Embryonic facial prominence (tissue), 1 donor: Measurements from ENCODE around the gene ADAM12.

Source experiments
- DNase-seq: peaks from one replicate; pipeline ENCODE4 v3.0.0-alpha.2; 2016; ENCODE audit errors: extremely low spot score

Gene ADAM12

DNA sequence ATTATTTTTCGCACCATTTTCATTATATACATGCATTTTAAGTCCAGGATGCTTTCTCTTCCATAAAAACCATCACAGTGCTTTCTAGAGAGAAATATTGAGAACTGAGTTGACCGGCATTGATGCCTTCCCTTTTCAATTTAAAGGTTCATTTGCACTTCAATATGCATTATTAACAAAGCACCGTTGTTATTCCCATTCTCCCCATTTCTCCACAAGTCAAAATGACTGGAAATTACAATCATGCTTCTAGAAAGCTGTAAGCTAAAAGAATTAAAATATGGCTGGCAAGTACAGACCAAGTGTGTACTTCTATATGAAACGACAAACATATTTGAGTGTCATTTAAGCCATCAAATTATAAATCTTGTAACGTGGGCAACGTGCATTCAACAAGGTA lies 272.4 kb downstream of the ADAM12 start:
- DNase-seq = no peak

DNA sequence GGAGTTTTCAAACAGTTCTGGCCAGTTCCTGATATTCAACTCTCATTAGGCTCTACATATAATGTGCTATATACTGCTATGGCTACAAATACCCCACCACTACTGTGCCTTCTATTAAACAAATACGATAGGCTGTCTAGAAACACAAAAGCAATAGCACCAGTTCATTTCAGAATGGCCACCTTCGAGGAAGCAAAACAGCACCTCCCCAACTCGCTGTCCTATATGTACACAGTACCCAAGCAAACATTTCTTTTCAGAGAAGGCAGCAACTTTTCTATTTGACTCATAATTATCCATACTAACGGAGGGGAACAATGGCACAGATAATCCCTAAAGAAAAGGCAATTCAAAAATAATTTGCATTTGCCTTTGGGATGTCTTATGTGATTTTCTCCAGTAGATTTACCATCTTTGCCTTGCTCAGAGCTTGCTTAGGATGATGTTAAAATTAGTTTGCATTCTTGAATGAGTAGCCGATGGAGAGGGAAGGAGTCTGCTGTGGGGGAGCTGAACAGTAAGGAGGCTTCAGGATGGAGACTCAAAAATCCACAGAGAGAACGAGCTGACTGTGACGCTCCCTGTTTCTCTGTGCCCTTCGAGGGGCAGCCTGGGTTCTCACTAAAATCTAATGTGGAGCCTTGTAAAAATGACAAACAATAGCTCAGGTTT lies 273.3 kb downstream of the ADAM12 start:
- no peak for DNase-seq

DNA sequence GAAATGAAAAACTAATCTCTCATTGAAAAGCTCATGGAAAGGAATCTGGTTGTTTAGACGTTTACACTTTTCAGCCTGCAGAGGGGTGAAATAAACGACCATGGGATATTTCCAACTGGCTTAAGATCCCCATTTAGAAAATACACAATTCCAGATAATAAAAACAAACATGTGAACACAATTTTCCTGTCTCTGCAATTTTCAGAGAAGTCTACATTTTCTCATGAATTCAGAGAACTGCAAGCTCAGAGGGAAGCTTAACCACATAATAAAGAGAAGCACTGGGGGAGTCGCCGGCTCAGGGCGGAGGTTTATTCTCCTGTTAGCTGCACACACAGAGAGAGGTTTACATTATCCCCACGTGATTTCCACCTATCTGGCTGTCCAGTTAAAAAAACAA lies 276.8 kb downstream of the ADAM12 start:
- no peak for DNase-seq

DNA sequence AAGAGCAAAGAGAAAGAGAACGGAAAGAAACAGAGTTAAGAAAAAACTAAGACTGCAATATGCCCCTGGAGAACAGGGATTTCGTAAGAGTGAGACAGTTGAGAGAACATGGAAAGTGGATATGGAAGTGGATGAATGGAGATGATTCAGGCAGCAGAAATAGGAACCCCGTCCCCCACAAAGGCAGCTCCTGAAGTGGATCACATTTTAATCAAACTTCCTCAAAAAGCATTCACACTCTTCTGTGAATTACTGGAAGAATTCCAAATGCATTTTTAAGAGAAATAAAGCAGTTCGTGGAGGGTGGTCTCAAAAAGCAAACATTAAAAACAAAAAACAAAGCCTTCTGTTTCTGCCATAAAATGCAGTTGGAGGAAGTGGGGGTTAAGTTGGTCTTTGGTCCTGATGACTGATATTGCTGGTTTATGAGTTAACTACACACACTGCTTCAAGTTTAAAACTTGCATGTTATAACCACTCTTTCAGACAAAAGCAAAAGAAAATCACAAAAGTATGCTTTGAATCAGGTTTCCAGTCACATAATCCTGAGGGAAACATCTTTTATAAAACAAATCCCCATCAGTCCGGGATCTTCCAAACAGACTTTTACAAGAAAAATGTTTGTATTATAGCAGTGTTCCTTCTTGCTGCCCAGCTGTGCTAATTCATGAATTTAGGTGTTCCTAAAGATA lies 277.6 kb downstream of the ADAM12 start:
- DNase-seq = no peak

DNA sequence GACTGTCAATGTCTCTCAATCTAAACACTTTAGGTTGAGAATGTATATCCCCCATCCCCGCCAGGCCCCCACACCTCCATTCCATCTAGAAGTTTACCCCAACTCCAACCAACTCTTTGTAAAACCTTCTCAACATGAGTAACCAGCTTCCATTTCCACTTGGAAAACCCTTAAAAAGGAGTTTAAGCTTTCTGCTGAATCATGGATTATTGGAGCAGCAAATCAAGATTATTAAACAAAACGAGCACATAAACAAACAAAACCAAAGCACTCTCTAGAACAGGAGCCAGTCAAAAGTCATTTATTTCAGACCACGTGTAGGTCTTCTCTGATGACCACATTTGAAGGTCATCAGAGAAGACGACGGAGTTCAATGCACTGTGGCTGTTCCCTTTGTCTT lies 278.4 kb downstream of the ADAM12 start:
- no peak for DNase-seq

DNA sequence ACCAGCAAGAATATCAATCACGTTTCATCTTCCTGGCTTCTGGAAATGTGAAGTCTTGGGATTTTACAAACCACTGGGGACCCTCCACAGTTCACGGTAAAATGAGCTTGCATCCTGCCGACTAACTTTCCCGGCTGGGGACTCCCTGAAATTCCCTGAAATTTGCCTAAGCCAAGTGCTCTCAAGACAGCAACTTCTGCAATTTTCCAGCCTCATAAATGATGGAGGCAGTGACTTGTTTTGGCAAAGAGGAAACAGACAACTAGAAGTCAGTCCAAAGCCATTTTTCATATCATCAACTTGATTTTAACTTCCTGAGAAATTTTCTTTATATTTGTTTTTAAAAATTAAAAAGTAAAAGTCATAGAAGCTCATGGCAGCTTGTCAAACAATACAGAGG lies 279.6 kb downstream of the ADAM12 start:
- DNase-seq = no peak

DNA sequence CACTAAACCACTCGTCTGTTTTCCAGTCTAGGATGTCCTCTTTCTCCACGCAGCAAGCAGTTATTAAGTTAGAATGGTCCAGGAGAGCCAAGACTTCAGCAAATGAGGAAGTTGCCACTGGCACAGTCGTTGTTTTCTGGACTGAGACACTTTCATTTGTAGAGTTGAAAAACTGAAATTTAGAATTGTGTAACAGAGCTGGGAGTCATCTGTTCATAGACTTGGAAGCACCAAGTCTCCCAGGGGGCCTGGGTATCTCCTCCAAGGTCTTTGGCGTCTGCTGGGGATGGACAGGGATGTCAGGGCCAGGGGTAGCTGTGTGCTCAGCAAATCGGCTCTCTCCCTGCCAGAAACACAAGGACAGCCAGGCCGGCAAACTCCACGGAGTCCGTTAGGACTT lies 283.5 kb downstream of the ADAM12 start:
- DNase-seq = no peak

DNA sequence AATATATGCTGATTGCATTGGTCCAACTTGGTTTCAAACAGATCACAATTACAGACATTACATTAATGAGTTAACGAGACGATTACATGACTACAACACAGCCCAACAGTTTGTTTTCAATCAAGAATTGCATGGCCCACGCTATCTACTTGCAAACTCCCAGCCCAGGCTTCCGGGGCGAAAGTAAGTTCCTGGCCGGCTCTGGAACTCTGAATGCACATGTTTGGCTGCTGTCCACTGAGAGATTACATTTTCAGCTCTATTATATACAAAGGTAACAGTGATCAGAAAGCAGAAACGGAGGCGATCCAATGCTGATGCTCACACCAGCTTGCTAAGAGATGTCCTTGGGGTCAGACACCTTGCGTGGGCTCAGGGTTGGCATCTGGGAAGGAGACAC lies 285.6 kb downstream of the ADAM12 start:
- no peak for DNase-seq

DNA sequence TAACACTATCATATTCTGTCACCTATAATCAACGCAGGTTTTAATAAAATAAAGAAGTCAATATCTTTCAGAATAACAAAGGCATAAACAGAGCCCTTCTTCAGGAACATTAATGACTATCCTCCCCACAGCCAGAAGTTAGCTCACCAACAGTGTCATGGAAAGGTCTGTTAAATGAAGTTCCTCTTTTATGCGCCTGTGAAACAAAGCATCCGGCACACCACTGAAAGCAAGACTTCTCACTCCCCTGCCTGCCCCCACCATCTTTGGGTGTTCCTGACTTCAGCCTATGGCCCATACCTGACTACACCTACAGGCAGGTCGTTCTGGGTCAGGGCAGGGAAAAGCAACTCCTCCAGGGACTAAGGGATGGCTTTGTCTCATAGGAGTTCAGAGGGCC lies 286.5 kb downstream of the ADAM12 start:
- DNase-seq = no peak

DNA sequence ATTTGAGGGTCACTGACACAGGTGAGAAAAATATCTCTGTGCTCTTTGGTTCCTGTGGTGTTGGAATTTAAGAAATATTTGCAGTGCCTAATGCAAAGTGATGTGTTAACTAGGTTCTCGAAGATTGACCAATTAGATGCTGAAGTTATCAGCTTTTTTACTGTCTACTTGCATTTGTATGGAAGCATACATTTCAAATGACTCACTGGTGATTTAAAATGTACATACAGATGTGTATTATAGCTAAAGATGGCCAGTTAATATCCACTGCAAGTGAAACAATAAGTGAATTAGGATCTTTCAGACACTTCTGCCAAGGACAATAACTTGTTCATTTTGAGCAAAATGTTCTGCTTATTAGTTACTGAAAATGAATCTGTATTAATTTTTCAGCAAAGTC lies 287.0 kb downstream of the ADAM12 start:
- DNase-seq = no peak

DNA sequence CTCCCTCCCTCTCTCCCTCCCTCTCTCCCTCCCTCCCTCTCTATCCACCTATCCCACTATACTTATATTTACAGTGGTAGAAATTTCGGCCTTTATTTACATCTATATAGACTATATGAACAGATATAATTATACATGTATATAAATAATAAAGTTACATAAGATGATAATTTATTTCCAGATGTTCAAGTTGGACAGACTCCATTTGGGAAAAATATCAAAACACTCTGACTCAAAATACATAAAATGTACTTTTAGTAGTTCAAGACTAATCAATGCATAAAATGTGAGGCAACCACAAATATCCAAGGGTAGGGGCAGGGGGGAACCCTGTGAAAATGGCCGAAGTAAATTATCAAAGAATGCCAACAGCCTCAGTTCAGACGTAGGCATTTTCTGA lies 288.9 kb downstream of the ADAM12 start:
- DNase-seq = no peak

DNA sequence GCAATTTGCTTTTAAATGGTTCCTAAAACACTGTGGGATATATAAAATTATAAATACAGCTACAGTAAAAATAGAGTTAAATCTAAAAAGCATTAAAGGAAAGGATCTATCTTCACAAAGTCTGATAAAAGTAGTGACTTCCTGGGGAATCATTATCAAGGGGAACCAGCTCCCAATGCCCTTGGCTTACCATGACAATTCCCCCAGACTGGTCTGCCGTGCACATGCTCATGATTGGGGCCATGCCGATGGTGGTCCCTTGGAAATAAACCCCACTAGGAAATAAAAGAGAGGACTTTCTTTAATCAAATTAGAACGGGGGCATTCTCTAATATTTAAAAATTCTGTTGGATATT lies 290.1 kb downstream of the ADAM12 start:
- no peak for DNase-seq

DNA sequence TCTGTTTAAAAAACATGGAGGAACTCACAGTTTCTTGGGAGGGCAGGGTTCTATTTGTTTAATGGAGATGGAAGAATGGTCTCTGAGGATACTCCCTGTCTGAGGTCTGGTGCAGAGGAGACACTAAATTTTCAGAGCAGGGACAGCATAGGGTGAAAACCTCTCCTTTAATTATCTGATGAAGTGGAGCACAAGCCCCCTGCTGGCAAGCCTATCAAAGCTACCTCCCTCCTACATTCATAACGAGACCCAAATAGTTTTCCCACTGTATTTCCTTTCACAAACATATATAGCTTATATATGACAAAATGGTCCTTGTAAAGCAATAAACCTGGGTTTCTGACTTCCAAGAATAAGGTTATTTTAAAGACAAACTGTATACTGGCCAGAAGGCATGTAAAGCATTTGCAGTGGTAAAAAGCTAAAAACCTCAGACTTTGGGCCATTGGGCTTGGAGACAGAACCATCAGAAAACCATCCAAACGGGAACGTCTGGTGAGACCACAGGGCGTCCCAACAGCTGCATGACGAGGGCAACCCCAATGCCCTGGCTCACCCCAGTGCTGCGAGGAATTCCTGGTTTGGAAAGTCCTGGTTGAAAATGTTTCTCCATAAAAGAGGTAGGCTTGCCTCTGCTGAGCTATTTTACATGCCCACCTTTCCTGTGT lies 290.6 kb downstream of the ADAM12 start:
- no peak for DNase-seq

DNA sequence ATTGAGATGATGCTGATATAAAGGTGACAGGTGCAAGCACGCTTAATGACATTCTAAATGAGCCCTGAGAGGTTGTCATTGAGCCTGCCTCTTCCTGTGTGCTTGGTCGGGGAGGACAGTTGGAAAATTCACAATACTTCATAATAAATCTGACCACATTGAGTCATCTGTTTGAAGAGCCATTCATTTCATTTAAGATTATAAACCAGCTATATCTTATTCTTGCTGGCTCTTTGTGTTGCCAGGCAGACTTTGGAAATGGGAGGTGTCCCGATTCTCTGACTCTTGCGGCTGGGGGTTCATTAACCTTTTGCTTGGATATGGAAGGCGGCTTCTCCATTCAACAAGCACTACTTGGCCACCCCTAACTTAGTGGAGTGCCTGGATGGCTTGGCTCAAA lies 293.7 kb downstream of the ADAM12 start:
- no peak for DNase-seq

DNA sequence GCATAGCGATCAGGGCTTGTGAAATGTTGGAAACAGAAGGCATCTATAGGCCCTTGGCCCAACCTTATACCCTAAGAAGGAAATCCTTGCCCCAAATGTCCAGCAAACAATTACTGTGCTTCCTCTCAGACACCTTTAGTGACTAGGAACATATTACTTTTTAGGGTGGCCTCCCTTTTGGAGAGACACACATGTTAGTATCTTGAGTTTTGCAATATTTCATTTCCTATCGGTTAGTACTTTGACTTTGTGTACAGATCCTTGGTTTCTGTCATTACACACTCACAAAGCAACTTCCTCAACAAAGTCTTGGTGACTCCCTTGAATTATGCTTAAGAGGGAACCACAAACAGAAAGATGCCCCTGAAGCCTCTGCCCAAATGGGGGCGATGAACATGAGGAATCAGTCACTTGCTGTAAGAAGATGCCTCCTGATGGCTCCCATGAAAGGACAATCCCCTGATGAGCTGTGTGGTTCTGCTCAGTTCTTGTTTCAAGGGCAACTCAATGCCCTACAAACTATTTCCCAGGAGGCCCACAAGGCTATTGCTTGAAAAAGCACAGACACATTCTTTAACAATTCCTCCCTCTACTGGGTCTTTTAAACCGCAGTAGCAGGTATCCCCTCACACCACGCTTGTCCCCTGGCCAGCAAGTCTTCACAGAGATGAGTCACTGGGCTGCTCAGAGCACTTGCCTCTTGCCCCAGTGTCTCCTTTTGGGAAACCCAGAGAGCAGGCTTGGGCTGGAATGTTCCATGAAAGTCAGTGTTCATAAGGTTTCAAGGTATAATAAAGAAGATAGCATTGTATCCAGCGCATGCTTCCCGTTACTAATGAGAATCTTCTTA lies 295.7 kb downstream of the ADAM12 start:
- no peak for DNase-seq

DNA sequence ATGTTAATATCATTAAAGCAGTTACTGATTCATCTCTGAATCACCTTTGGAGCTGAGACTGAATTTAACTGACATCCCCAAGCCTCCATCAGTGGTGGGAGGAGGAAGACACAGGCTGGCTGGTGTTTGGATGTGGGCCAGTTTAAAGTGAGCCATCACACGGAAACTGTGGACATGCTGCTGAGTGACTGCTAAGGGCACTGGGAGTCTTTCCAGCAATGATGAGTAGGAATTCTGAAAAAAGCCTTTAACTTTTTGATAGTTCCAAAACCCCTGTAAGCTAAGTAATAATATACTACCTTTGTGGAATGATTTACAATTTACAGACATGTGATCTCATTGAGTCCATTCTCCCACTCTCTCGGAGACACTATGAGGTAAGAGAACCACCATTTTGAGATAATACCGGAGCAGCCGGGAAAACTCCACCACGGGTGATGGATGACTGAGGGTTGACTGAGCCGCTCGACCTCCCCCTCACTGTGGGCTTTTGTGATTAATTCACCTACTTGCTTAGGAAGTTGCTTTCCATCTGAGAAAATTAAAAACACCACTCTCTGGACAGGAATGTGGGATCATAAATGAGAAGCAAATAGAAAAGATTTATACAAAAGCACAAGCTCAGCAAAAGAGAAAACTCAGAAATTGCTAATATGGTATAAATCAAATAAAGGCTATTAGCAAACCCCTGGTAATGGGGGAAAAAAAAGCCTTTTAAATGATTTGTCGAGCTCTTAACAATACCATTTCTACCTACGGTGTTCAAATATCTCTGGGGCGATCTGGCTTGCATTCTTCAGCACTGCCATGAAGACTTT lies 297.2 kb downstream of the ADAM12 start:
- DNase-seq = no peak

DNA sequence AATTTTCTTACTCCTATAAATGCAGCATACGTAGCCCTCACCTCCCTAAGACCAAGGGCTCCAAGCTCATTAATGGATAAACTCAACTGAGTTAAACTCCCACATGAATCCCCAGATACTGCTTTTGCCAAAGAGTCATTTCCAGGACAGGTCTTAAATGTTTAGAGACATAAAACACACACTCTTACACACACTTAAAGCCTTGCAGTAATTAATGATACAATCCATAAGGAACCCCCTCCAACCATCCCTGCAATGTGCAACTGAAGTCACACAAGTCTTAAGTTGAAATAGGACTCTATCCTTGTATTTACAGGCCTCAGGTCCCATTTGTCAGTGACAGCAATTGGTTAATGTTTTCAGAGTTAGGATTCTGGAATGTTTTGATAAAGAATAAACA lies 297.8 kb downstream of the ADAM12 start:
- no peak for DNase-seq

DNA sequence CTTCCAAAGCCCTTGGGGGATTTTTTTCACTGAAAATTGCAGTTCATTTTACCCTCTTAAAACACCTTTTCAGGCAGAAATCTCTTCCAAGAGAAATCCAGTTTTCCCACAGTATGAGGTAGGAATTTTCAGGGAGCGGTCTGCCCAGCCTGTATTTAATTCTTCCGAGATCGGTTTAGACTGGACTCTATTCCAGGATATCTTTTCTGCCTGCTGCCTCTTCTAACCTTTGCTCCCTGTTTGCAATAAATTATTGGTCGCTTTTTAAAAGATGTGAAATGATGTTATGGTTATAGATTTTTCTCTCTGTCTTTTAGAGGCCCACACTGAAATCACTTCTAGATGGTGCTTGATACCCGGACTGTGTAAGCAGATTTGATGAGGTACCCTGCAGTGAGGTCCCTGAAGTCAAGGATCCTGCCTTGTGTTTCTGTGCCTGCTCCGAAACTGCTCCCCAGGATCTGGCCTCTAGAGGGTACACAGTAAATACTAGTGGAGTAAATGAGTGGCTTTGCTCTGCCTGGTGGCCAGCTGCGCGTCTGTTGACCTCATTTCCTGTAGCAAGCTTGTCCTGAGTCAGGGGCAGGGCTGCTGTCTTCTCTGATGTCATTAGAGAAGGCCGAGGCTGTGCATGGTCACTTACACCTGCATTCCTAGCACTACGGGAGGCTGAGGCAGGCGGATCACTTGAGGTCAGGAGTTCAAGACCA lies 300.3 kb downstream of the ADAM12 start:
- no peak for DNase-seq

DNA sequence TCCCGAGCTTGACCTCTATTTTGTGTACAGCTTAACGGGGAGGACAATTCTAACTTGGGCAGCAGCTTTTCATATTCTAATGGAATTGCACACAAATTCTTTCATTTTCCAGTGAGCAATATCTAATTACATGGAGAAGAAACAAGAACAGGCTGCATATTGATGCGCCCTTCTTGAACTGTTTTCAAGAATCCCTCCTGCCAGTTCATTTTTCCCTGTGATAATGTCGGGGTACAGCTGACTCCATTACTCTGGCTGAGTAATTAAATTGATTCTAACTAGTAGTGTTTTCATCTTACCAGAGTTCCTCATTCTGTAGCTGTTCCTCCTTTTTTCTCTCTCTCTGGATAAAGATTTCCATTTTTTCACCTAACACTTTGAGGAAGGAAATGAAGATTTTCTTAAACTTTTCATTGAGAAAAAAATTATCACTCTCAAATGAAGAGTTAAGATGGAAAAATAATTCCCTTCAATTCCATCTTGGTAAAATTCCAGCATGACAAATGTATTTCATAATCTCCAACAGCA lies 301.1 kb downstream of the ADAM12 start:
- DNase-seq = no peak

DNA sequence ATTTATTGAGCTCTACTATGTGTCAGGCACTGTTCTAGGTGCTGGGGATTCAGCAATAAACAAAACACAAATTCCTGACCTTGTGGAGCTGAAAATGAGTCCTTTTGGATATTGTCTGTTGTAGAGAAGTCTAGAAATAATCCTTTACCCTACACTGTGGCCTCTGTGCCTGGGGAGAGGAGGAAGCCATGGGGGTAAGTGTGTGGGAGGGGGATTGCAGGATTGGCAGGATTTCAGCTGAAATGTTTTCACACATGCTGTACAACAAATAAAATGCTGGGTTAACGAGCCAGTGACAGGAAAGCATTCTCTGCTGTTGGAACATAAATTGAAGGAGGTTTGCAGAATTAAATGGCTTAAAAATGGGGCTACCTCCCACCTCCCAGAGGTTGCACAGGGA lies 302.5 kb downstream of the ADAM12 start:
- no peak for DNase-seq

DNA sequence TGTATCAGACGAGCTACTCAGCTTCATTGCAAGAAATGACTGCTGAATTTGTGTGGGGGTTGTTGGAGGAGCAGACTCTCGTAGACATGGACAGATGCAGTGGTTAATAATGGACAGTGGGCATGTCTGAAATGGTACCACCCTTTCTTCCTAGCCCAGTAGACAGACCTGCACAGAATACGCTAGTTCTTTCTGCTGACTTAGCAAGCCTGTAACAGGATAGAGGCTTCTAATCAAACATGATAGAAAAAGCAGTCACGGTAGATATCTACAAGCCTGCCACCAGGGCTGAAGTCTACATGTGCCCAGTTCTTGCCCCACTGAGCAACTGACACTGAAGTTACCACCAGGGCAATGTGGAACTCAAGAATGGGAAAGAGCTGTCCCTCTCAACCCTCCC lies 303.9 kb downstream of the ADAM12 start:
- DNase-seq = no peak
